ENCODE measurements around the gene LAMA3. TPM values are rescaled to one million over a fixed set of nuclear protein-coding genes. Genes with fewer than 3 reads are reported as not detected.

The LAMA3 gene
- total and polyA plus RNA-seq, 2 experiments from 2014 or later: 3.9 to 4.9 TPM

GRCh38 chr18:23861805-23862470 lies 172.7 kb downstream of the LAMA3 start:
- H3K27me3 ChIP-seq (ENCODE audit: insufficient read depth): peaks cover 4% of the 10 kb centered on the region; the same call in 1 of the 2 replicates
- Mint-ChIP-seq H3K27ac (no peak overlapping the region), H3K27me3 (ENCODE audit: insufficient read depth, low read depth, poor library complexity) (peaks cover 5% of the 10 kb centered on the region), H3K36me3 (ENCODE audit: low read depth) (no peaks in the 10 kb centered on the region), H3K4me1 (peaks cover 21% of the 10 kb centered on the region), H3K4me3 (no peak overlapping the region), H3K9me3 (no peaks in the 10 kb centered on the region)
- no peaks in the 10 kb centered on the region for H4K20me1 ChIP-seq (replicated peaks; ENCODE audit: insufficient read depth)
- H3K79me2 ChIP-seq (replicated peaks; ENCODE audit: insufficient read depth): no peaks in the 10 kb centered on the region
- H3K4me1 ChIP-seq (ENCODE audit: insufficient read depth): peaks cover 39% of the 10 kb centered on the region
- TF ChIP-seq NANOG (IDR thresholded peaks at IDR 0.05; ENCODE audit: borderline replicate concordance): 0 out of 2 replicates have a peak, but pooled peaks have one; percentile 7
- no peak for TF ChIP-seq REST (IDR thresholded peaks at IDR 0.05; ENCODE audit: unreplicated experiment)
- no peak overlapping the region for H2AFZ ChIP-seq
- no peaks in the 10 kb centered on the region for H3K36me3 ChIP-seq (ENCODE audit: insufficient read depth)
- peak overlapping the region; percentile 67 for H3K4me2 ChIP-seq
- H3F3A ChIP-seq (replicated peaks; ENCODE audit: low read depth): peaks cover 4% of the 10 kb centered on the region; the same call in 1 of the 2 replicates
- ATAC-seq (peak; percentile 39; the same call in 2 of the 3 replicates), DNase-seq (ENCODE audit: low spot score) (no peak)
- H3K27ac ChIP-seq (ENCODE audit: low read depth): peak overlapping the region; percentile 5; the same call in 1 of the 2 replicates
- H3K4me3 ChIP-seq: peak overlapping the region; percentile 26; the same call in 1 of the 2 replicates
- H3K9me2 ChIP-seq (ENCODE audit: insufficient read depth): no peaks in the 10 kb centered on the region; the same call in 1 of the 2 replicates

GRCh38 chr18:23864624-23865023 lies 175.4 kb downstream of the LAMA3 start:
- DNase-seq (ENCODE audit: low spot score) (no peak), ATAC-seq (no peak)
- Histone ChIP-seq H4K20me1 (replicated peaks; ENCODE audit: insufficient read depth) (no peaks in the 10 kb centered on the region), H3K27me3 (ENCODE audit: insufficient read depth) (peaks cover 4% of the 10 kb centered on the region; the same call in 1 of the 2 replicates), H3K27ac (ENCODE audit: low read depth) (no peak overlapping the region), H3K4me1 (ENCODE audit: insufficient read depth) (peaks cover 36% of the 10 kb centered on the region), H3F3A (replicated peaks; ENCODE audit: low read depth) (peaks cover 4% of the 10 kb centered on the region; the same call in 1 of the 2 replicates), H3K36me3 (ENCODE audit: insufficient read depth) (no peaks in the 10 kb centered on the region), H3K4me3 (no peak overlapping the region), H3K9me2 (ENCODE audit: insufficient read depth) (no peaks in the 10 kb centered on the region), H3K4me2 (no peak overlapping the region), H2AFZ (no peak overlapping the region), H3K79me2 (replicated peaks; ENCODE audit: insufficient read depth) (no peaks in the 10 kb centered on the region)
- Mint-ChIP-seq H3K27ac (no peak overlapping the region), H3K9me3 (no peaks in the 10 kb centered on the region), H3K27me3 (ENCODE audit: insufficient read depth, low read depth, poor library complexity) (peaks cover 3% of the 10 kb centered on the region), H3K36me3 (ENCODE audit: low read depth) (no peaks in the 10 kb centered on the region), H3K4me3 (no peak overlapping the region), H3K4me1 (peaks cover 21% of the 10 kb centered on the region)
- TF ChIP-seq CREB1 (CRISPR knock-in tag; IDR thresholded peaks at IDR 0.05; ENCODE audit: low read depth) (no peak), STAT1 (IDR thresholded peaks at IDR 0.05; ENCODE audit: unreplicated experiment) (no peak), EZH2 (IDR thresholded peaks at IDR 0.05; ENCODE audit: low read depth, unreplicated experiment) (no peak)

GRCh38 chr18:23867006-23867405 lies 177.8 kb downstream of the LAMA3 start:
- DNase-seq (ENCODE audit: low spot score) (no peak), ATAC-seq (no peak)
- no peak overlapping the region for H3K27ac Mint-ChIP-seq
- no peaks in the 10 kb centered on the region for H3K36me3 ChIP-seq (ENCODE audit: insufficient read depth)
- peaks cover 4% of the 10 kb centered on the region; the same call in 1 of the 2 replicates for H3K27me3 ChIP-seq (ENCODE audit: insufficient read depth)
- H3K9me2 ChIP-seq (ENCODE audit: insufficient read depth): no peaks in the 10 kb centered on the region
- H3K36me3 Mint-ChIP-seq (ENCODE audit: low read depth): no peaks in the 10 kb centered on the region
- H3K27ac ChIP-seq (ENCODE audit: low read depth): no peak overlapping the region
- 0 out of 2 replicates have a peak overlapping the region, but pooled peaks have one; percentile 3 for H2AFZ ChIP-seq
- H3K4me1 ChIP-seq (ENCODE audit: insufficient read depth): peaks cover 20% of the 10 kb centered on the region
- no peak overlapping the region for H3K4me3 Mint-ChIP-seq
- no peaks in the 10 kb centered on the region for H3K27me3 Mint-ChIP-seq (ENCODE audit: insufficient read depth, low read depth, poor library complexity)
- H3K9me3 Mint-ChIP-seq: no peaks in the 10 kb centered on the region
- peaks cover 17% of the 10 kb centered on the region; the same call in 2 of the 3 replicates for H3K4me1 Mint-ChIP-seq
- peaks cover 4% of the 10 kb centered on the region; the same call in 1 of the 2 replicates for H3F3A ChIP-seq (replicated peaks; ENCODE audit: low read depth)
- no peak overlapping the region for H3K4me3 ChIP-seq
- no peaks in the 10 kb centered on the region for H4K20me1 ChIP-seq (replicated peaks; ENCODE audit: insufficient read depth)
- H3K79me2 ChIP-seq (replicated peaks; ENCODE audit: insufficient read depth): no peaks in the 10 kb centered on the region
- no peak overlapping the region for H3K4me2 ChIP-seq
- no peak for TF ChIP-seq ZNF114 (CRISPR knock-in tag; IDR thresholded peaks at IDR 0.05)
- TF ChIP-seq POLR2AphosphoS5 (IDR thresholded peaks at IDR 0.05; ENCODE audit: low read depth): no peak
- no peak for TF ChIP-seq REST (IDR thresholded peaks at IDR 0.05; ENCODE audit: unreplicated experiment)
- TF ChIP-seq ZNF331 (CRISPR knock-in tag; IDR thresholded peaks at IDR 0.05; ENCODE audit: low read depth): no peak
- no peak for TF ChIP-seq ETS1 (IDR thresholded peaks at IDR 0.05)
- TF ChIP-seq EZH2phosphoT487 (IDR thresholded peaks at IDR 0.05; ENCODE audit: unreplicated experiment): no peak
- no peak for TF ChIP-seq JUNB (IDR thresholded peaks at IDR 0.05; ENCODE audit: unreplicated experiment)
